HG03039 (cell line): ENCODE data around the gene MRM2.
"Not testable (repeated sequence)": the region's sequence is repeated elsewhere in the genome, so short reads cannot be mapped to it uniquely, and the experiment has no call there.

Experiments
- ATAC-seq: cut with Tn5 transposase; IDR thresholded peaks from one replicate; pipeline ENCODE4 v1.9.1; 2021; ENCODE audit warnings: mild to moderate bottlenecking, moderate library complexity; ENCODE audit not compliant: unreplicated experiment

MRM2 gene

GRCh38 chr7:2269089-2269990 lies 27.3 kb upstream of the MRM2 start:
- ATAC-seq: not testable (repeated sequence)

GRCh38 chr7:2266911-2267310 lies 24.9 kb upstream of the MRM2 start:
- no peak for ATAC-seq

GRCh38 chr7:2264158-2264557 lies 22.2 kb upstream of the MRM2 start:
- ATAC-seq: no peak

GRCh38 chr7:2263176-2263575 lies 21.2 kb upstream of the MRM2 start:
- no peak for ATAC-seq

- ATAC-seq: no peak
Observed at GRCh38 chr7:2261611-2262010, 19.6 kb upstream of the MRM2 start.

- ATAC-seq: no peak
Observed at GRCh38 chr7:2260820-2261219, 18.8 kb upstream of the MRM2 start.

- no peak for ATAC-seq
Observed at GRCh38 chr7:2259480-2259879, 17.5 kb upstream of the MRM2 start.

- ATAC-seq: peak; percentile 47
Observed at GRCh38 chr7:2258661-2259365, 16.8 kb upstream of the MRM2 start.

GRCh38 chr7:2257651-2258050 lies 15.6 kb upstream of the MRM2 start:
- no peak for ATAC-seq

- no peak for ATAC-seq
Observed at GRCh38 chr7:2257046-2257551, 15.1 kb upstream of the MRM2 start.

- ATAC-seq: no peak
Observed at GRCh38 chr7:2256306-2257045, 14.5 kb upstream of the MRM2 start.

- no peak for ATAC-seq
Observed at GRCh38 chr7:2255145-2256139, 13.4 kb upstream of the MRM2 start.

- ATAC-seq: no peak
Observed at GRCh38 chr7:2254429-2255144, 12.6 kb upstream of the MRM2 start.

- no peak for ATAC-seq
Observed at GRCh38 chr7:2253525-2254244, 11.7 kb upstream of the MRM2 start.

- no peak for ATAC-seq
Observed at GRCh38 chr7:2253021-2253420, 11.0 kb upstream of the MRM2 start.

- no peak for ATAC-seq
Observed at GRCh38 chr7:2251841-2252771, 10.1 kb upstream of the MRM2 start.

- no peak for ATAC-seq
Observed at GRCh38 chr7:2251381-2251780, 9.4 kb upstream of the MRM2 start.
